Prostate gland (tissue), 2 donors: Measurements from ENCODE around the gene CALB2. TPM values are rescaled to one million over a fixed set of nuclear protein-coding genes. Genes with fewer than 3 reads are reported as not detected.

Source experiments
- DNase-seq: peaks from one replicate; pipeline ENCODE4 v3.0.0-alpha.2; 2019; ENCODE audit warnings: low spot score
- H3K27ac ChIP-seq, 2 donors: fragments of 200-600 bp; sonication (generic); 2 replicates each; pipeline ENCODE4 v1.5.1; 2017 to 2019
- H3K27me3 ChIP-seq: fragments of 200-600 bp; sonication (generic); replicated peaks from 2 replicates; pipeline ENCODE4 v1.5.1; 2019; ENCODE audit not compliant: insufficient read depth
- H3K36me3 ChIP-seq, 2 donors: fragments of 200-600 bp; sonication (generic); 1 replicate in 1 of 2; 2 replicates in 1 of 2; pipeline versions ENCODE4 v1.5.1 to v1.8.1; 2017 to 2019
- H3K4me1 ChIP-seq: fragments of 200-600 bp; sonication (generic); replicated peaks from 2 replicates; pipeline ENCODE4 v1.5.1; 2019
- H3K4me3 ChIP-seq, 2 donors: fragments of 200-600 bp; sonication (generic); 2 replicates each; pipeline ENCODE4 v1.5.1; 2017 to 2019
- H3K9me3 ChIP-seq: fragments of 200-600 bp; sonication (generic); 2 replicates; pipeline ENCODE4 v1.5.1; 2017
- CTCF ChIP-seq, 4 experiments: fragments of 200-600 bp in 2 of 4; fragments of 450-650 bp in 2 of 4; sonication (generic) in 2 of 4; IDR thresholded peaks; 1 replicate in 3 of 4; 2 replicates in 1 of 4; pipeline ENCODE4 v1.5.1; 2016 to 2019; ENCODE audit warnings: antibody characterized with exemption in 4 of 4, mild to moderate bottlenecking in 2 of 4, moderate library complexity in 2 of 4
- POLR2A ChIP-seq: fragments of 450-650 bp; IDR thresholded peaks from one replicate; pipeline ENCODE4 v1.6.1; 2016; ENCODE audit warnings: antibody characterized with exemption, mild to moderate bottlenecking
- POLR2AphosphoS5 ChIP-seq: sonication (generic); formaldehyde crosslinking; IDR thresholded peaks from one replicate; pipeline ENCODE4 v1.6.1; 2017; ENCODE audit warnings: antibody characterized with exemption
- WGBS: methylation state at CpG from one replicate; pipeline ENCODE4 v1.1.5; 2018; 5-methylcytosine and 5-hydroxymethylcytosine counted together
- intact Hi-C: fragments of 100-400 bp; cut with DNase I; formaldehyde crosslinking; loops from one replicate; pipeline ENCODE4 v1.14.2; 2022
- total RNA-seq, 2 donors: library from RNA; depleted of rRNA; stranded (reverse); fragments of >200 nt; gene quantifications; one replicate each; pipeline ENCODE4 v1.1.0, GENCODE V29; 2016

Gene CALB2
- total RNA-seq, 2 donors from 2014 or later, result 2.4 to 6.9 TPM

DNA sequence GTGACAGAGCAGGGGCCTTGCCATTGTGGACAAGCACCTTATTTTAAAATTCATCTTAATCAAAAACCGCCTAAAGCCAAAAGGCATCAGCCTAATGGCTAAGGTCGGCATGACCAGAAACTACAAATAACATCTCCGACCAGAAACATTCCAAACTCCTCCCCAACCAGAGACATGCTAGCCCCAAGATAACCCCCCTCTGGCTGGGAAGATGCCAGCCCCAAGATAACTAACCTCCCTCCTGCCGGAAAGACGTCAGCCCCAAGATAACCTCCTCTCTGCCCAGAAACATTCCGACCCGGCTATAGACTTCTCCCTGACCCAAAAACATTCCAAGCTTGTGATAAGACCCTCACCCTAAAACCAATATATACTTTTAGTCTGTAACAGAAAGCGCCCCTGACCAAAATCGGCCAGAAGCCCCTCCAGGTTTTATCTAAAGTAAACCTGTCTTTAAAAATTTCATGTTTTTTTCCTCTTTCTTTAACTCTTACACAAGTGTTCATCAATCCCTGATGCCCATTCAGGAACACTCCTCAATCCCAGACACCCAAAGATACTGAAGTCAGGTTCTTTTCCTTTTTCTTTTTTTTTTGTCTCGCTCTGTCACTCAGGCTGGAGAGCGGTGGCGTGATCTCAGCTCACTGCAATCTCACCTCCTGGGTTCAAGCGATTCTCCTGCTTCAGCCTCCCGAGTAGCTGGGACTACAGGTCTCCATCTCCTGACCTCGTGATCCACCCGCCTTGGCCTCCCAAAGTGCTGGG, 50.7 kb downstream of the CALB2 start:
- intact Hi-C loops, result no loop called here
- DNase-seq, result no peak
- peaks cover 2% of the 10 kb centered on the region for H3K27me3 ChIP-seq
- H3K4me3 ChIP-seq, result no peak overlapping the region
- no peak for TF ChIP-seq CTCF (IDR thresholded peaks at IDR 0.05)
- TF ChIP-seq POLR2A, result no peak
- TF ChIP-seq POLR2AphosphoS5, result no peak
- no peaks in the 10 kb centered on the region for H3K36me3 ChIP-seq
- 69% methylated on average over 16 of the region's 16 CpGs for WGBS
- H3K4me1 ChIP-seq, result no peaks in the 10 kb centered on the region
- H3K9me3 ChIP-seq, result no peaks in the 10 kb centered on the region
- no peak overlapping the region for H3K27ac ChIP-seq

DNA sequence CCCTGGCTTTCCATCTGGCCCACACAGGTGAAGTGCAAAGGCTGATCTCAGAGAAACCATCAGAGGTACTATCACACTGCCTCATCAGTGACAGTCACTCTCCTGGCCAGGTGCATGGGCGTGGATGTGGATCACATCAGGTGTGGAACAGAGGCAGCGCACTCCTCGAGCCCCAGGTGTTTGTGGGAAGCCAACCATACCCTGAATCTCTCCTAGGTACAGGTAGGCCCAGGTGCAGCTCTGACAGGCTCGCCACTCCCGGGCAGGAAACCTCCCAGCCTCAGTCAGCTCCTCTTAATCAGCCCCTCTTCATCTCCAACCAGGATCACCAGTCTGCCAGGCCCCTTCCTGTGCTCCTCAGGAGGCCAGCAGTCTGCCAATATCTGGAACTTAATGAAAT, 51.6 kb downstream of the CALB2 start:
- Histone ChIP-seq H3K4me1 (no peaks in the 10 kb centered on the region), H3K4me3 (no peak overlapping the region), H3K9me3 (no peaks in the 10 kb centered on the region), H3K27me3 (peaks cover 2% of the 10 kb centered on the region), H3K27ac (no peak overlapping the region), H3K36me3 (no peaks in the 10 kb centered on the region)
- TF ChIP-seq POLR2AphosphoS5 (no peak), CTCF (IDR thresholded peaks at IDR 0.05) (no peak), POLR2A (no peak)
- no peak for DNase-seq
- WGBS, result 79% methylated on average over 5 of the region's 5 CpGs
- intact Hi-C loops, result no loop called here

DNA sequence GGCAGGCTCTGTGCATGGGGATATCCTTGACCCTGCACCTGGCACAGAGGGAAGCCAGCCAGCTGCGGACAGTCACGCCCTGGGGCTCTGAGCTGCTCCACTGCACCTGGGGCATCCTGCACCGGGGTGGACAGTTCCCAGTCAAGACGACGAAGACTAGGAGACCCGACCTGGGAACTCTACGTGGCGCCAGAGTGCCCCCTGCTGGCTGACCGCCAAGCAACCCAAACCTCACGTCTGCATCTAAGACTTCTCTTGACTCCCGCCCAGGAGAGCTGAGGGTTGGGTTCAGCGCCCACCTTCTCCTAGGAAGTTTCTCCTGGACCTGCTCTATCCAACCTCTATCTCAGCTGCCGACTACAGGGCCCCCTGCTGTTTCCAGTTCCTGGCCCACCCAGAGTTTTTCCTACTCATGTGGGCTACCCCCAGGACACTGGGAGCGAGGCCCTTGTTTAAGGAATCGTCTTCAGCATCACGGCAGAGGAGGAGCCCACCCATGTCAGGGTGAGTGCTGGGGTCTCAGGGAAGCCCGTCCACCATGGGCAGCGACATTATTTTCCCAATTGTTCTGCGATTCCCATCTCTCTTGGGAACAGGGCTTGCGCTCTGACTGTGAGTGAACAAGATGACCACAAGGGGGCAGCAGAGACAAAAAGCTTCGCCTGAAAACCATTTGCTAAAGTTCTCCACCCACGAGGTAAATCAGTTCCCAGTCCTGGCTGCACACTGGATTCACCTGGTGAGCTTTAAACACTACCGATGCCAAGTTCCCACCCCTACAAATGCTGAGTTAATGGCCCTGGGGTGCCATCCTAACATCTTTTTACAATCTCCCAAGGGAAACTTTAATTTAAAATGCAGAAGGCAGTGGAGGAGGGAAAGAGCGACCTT, 54.0 kb downstream of the CALB2 start:
- no peak overlapping the region for H3K4me3 ChIP-seq

DNA sequence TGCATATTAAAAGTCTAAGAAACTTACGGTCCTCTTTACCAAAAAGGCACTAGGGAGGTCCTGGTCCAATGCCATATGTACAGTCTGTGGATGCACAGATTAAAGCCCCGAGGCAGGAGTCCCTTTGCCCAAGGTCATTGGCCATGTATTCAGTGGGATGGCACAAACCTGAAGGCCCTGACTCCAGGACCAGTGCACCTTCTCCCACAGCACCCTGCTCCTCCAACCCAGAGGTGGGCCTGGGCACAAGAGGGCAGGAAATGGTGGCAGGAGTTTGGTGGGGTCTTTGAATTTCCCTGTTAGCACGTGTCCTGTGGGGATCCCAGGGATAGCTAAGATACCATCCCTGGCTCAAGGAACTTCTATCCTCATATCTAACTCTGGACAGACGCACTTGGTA, 54.8 kb downstream of the CALB2 start:
- H3K9me3 ChIP-seq, result no peaks in the 10 kb centered on the region
- H3K27me3 ChIP-seq, result peaks cover 2% of the 10 kb centered on the region
- intact Hi-C loops, result no loop called here
- no peak overlapping the region for H3K27ac ChIP-seq
- no peaks in the 10 kb centered on the region for H3K36me3 ChIP-seq
- H3K4me3 ChIP-seq, result no peak overlapping the region
- DNase-seq, result no peak
- WGBS, result 77% methylated on average over 4 of the region's 4 CpGs
- no peak for TF ChIP-seq POLR2A
- TF ChIP-seq CTCF (IDR thresholded peaks at IDR 0.05), result no peak
- no peak for TF ChIP-seq POLR2AphosphoS5
- no peaks in the 10 kb centered on the region for H3K4me1 ChIP-seq

More for the DNA sequence above, 54.0 kb downstream of the CALB2 start:
- Histone ChIP-seq H3K27ac (no peak overlapping the region), H3K9me3 (no peaks in the 10 kb centered on the region), H3K27me3 (peaks cover 2% of the 10 kb centered on the region), H3K4me1 (no peaks in the 10 kb centered on the region), H3K36me3 (no peaks in the 10 kb centered on the region)
- intact Hi-C loops, result loop anchor here (1.0 kb wide), 1 partner anchor 87 kb away; no protein-coding TSS in a partner anchor
- WGBS, result 8% methylated on average over 24 of the region's 24 CpGs
- TF ChIP-seq POLR2AphosphoS5 (peak; percentile 6), POLR2A (no peak), CTCF (IDR thresholded peaks at IDR 0.05) (peak; percentile 67 to 90 (median 80))
- peak; percentile 72 for DNase-seq
